T-helper 1 cell treated with Interleukin-12 subunit alpha and Interleukin-12 subunit beta and Interleukin-4 antibody, amounts not matched to agents 30 ng/mL and 1 ng/mL, for 36 hours (primary cell): ENCODE data around the gene THSD4. TPM values are rescaled to one million over a fixed set of nuclear protein-coding genes. Genes with fewer than 3 reads are reported as not detected.

ENCODE experiments used
- intact Hi-C: fragments of 100-400 bp; cut with micrococcal nuclease; formaldehyde crosslinking; loops from one replicate; pipeline ENCODE4 v1.15.1; 2024
- total RNA-seq: library from RNA; stranded (reverse); gene quantifications from 2 replicates; pipeline ENCODE4 v1.2.3, GENCODE V29; 2022

THSD4 gene
- total RNA-seq, 1 donor from 2014 or later: not detected

DNA sequence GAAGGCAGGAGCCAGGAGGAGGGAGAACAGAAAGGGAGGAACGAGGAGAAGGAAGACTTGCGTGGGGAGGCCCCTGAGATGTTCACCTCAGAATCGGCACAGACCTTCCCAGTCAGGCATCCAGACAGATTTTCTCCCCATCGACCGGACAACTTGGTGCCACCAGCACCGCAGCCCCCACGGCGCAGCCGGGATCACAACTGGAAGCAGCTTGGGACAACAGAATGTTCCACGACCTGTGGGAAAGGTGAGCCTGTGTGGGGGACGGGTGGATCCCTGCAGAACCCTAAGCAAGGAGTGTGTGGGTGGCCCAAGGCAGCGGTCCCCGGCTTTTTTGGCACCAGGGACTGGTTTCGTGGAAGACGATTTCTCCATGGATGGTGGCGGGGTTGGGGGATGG is 622.5 kb downstream of the THSD4 start:
- intact Hi-C loops: no loop called here

DNA sequence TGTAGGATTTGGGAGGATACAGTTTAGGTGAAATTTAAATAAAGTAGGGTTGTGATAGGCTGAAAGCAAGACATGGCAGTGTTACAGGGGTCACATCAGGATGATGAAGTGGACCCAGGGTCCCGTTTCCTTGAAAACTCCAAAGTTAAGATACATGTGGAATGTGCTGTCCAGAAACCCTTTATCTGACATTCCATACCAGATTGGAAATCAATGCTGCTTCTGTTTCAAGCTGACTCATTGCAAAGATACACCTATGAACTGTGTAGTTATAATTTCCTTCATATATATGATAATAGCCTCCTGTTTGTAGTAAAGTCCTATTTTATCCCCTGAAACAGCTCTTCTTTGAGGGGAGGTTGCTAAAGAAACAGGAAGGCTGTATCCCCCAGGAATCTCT is 624.1 kb downstream of the THSD4 start:
- intact Hi-C loops: no loop called here

DNA sequence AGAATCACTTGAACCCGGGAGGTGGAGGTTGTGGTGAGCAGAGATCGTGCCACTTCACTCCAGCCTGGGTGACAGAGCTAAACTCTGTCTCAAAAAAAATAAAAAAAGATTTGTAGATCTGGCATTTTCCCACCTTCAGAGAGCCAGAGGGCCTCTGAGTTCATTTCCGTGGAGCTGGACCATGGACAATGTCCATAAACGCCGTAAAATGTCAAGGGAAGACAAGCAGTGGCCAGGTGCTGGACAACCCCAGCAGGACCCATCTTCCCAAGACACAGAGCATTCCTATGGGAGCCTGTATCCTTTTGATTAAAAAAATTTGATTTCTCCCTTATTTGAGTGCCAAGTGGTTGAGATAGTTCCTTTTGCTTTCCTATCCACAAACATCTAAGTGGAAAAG is 627.7 kb downstream of the THSD4 start:
- intact Hi-C loops: no loop called here

DNA sequence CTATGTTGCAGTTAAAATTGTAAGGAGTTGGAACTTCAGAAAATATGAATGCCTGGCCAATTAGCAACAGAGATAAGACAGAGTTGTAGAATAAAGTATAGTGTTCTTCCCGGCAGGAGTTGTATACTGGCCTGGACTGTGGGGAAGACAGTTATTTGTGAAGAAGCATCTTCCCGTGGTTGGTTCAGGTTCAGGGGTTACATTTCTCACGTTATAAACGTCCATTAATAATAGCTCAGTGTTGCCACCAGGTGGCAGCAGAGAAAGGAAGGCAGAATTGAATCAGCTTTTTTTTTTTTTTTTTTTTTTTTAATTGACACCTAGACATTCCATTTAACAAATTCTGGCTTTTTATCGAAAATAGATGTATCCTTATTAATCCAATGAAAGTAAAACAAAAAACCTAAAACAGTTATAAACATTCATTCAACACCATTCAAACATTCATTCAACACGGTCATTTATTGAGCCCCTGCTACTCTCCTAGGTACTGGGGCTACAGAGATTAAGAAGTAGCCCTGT is 628.7 kb downstream of the THSD4 start:
- intact Hi-C loops: loop anchor here (1.0 kb wide), 2 partner anchors 57 to 412 kb away; no protein-coding TSS in a partner anchor

DNA sequence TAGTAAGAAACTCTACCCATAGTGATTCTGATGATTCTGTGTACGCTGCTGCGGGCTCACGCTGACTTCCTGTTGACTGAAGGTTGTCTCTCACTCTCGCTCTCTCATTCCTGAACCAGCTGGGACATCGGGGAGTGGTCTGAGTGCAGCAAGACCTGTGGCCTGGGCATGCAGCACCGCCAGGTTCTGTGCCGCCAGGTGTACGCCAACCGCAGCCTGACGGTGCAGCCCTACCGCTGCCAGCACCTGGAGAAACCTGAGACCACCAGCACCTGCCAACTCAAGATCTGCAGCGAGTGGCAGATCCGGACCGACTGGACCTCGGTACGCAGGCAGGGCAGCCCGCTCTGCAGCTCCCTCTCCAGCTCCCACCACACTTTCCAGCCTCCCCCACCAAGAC is 631.4 kb downstream of the THSD4 start:
- intact Hi-C loops: no loop called here

DNA sequence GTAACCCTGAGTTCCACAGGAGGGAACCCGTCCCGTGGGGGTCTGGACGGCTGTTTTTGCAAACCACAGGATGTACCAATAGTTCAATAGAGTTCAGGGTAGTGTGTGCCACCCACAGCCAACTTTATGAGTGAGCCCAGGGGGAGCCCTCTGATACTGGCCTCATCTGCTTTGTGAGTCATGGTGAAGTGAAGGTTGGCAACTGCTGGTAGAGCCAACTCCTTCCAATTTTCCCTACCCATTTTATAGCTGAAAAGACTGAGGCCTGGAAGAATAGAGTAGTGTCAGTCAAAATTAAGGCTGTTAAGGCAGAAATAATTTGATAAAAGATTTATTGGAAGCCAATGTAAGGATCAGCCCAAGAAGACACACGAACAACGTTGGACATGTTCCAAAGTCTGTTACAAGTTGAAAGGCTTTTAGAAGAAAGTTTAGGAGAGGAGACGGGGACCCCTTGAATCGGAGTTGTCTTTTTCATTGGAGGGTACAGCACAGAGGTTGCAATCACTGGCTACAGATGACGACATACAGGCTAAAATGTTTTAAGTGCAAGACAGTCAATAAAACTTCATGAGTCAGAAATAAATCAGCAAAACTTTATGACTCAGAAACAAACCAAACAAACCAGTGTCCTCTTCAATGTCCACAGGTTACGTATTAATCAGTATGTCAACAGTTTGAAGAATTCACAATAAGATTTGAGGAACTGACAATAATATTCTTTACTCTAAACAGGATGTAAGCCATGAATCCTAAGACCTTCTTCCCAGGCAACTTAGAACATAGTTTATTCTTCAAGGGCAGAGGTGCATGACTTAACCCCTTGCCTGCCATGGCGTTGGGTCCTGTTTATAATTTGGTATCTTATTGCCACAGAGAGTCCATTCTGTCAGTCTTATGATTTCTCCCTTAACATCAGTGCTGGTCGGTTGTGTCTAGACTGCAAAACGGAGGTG is 632.1 kb downstream of the THSD4 start:
- intact Hi-C loops: no loop called here

DNA sequence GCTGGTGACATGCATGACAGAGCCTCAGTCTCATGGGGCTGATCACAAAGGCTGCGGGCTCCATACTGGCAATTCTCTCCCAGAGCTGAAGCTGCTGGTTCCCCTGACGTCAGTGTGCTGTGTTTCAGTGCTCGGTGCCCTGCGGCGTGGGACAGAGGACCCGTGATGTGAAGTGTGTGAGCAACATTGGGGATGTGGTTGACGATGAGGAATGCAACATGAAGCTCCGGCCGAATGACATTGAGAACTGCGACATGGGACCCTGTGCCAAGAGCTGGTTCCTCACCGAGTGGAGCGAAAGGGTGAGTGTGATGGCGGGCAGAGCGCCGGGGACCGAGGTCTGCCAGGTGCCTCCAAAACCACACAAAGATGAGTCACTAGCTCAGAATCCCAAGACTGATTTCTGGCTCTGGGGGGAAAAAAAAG is 633.0 kb downstream of the THSD4 start:
- intact Hi-C loops: no loop called here

DNA sequence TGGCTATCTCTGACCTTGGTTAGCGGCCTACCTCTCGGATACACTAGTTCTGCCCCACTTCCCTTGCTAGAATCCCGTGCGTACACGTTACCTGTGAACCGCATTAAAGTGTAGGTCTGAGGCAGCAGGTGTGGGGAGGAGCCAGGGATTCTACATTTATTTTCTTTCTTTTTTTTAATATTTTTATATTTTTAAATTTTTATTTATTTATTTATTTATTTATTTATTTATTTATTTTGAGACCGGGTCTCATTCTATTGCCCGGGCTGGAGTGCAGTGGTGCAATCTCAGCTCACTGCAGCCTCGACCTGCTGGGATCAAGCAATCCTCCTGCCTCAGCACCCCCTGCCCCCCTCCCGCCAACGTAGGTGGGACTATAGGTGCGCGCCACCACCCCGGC is 634.2 kb downstream of the THSD4 start:
- intact Hi-C loops: no loop called here

DNA sequence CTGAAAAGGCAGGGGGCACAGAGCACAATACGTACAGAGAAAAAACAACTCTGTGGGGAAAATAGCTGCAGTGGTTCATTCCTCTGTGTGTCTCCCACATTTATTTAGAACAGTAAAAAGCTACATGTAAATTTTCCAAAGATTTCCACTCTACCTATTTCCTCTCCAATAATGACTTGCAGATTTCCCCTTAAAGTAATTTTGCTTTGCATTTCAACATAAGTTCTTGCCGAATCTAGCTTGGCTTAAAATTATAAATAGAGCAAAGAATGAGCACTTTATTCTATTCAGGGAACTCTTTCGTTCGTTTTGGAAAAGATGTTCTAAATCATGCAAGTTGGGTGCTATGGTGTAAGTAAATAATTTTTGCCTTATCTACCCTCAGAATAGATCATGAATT is 636.9 kb downstream of the THSD4 start:
- intact Hi-C loops: no loop called here

DNA sequence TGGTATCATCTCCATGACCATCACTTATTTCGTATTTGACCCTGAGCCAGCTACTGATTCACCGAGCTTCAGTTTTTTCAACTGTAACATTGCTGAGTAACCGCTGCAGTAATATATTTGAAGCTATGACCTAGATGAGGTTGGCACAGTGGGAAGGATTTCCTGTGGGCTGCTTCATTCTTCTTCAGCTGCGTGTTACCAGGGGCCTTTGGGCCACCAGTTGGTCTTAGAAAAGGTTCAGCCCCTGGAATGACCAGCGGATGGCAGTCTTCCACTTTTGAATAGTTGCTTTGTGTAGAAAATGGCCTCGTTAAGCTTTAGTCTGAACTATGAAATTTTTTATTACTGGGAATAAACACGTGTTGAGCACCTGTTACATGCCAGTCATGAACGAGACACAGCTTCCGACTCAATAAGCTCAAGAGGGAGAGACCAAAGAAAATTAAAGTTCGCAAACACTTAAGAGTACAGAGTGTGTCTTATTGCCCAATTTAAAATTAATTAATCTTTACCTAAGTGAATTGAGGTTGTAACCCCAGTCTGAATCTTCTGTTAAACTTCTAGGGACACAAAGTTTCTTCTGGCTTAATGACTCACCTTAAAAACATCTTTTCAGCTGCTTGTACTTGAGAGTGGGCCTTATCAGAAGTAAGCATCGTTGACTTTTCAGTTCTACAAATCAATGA is 637.5 kb downstream of the THSD4 start:
- intact Hi-C loops: no loop called here

DNA sequence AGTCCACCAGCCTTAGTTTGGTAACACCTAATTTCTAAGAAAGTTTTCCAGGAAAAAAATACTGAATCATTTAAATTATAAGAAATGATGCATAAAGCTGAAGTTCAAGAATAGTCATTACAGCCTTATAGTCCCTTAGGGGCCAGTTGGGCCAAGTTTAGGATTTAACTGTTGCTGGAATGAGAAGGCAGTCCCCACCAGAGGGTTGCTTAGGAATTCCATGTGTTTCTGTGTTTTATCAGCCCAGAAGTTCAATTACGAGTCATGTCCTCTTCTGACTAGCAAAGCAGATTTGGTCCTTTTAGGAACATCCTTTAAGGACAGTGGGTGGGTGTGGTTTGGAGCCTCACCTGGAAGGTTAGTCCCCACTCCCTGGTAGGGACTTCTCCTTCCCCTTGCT is 638.1 kb downstream of the THSD4 start:
- intact Hi-C loops: no loop called here

DNA sequence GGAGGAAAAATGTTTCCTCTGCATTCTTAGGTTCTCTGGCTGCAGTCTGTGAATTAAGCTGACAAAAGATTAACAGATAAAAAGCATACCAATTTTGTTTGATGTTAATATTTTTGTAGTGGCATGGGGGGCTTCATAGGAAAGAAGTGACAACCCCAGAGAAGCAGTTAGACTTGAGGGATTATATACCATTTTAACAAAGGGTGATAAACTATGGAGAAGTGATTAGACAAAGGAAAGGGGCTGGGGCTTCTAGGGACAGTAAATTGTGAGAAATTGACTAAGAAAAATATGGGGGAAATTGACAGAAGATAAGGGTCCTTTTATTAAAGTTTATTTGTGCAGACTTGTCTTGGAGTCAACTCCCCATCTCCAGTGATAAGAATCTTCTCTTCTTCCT is 639.4 kb downstream of the THSD4 start:
- intact Hi-C loops: no loop called here

DNA sequence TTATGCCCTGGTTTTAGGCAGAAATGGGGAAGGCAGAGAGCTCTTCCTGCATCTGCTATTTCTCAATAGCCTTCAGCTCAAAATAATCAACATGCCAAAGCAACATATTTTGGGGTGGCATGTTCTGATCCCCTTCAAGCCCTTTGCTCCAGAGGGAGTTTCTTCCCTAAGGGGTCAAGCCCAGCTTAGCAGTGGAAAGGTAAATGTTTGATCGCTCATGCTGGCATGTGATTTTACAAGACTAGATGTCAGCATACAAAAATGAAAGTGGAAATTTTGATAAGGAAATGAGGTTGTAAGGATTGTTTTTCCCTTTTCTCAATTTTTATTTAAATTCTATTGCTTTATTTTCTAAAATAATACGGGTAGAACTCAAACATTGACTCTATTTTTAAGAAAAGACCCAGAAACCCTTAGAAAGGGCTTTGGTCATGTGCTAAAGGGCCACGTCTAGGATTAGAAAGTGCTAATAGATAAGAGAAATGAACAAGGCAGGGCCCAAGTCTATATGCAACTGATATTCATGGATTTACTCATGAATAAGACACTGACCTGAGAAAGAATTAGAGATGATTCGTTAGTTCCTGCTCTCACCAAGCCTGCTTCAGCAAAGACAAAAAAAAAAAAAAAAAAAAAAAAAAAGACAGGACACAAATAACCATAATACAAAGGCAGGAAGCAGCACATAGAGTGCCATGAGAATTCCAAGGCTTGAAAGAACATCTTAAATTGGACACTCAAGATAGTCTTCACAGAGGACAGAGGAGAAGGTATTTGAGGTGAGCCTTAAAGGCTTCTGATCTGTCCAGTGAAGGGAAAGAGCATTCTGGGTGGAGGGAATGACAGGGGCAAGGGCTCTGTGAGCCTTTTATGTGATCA is 640.1 kb downstream of the THSD4 start:
- intact Hi-C loops: no loop called here

DNA sequence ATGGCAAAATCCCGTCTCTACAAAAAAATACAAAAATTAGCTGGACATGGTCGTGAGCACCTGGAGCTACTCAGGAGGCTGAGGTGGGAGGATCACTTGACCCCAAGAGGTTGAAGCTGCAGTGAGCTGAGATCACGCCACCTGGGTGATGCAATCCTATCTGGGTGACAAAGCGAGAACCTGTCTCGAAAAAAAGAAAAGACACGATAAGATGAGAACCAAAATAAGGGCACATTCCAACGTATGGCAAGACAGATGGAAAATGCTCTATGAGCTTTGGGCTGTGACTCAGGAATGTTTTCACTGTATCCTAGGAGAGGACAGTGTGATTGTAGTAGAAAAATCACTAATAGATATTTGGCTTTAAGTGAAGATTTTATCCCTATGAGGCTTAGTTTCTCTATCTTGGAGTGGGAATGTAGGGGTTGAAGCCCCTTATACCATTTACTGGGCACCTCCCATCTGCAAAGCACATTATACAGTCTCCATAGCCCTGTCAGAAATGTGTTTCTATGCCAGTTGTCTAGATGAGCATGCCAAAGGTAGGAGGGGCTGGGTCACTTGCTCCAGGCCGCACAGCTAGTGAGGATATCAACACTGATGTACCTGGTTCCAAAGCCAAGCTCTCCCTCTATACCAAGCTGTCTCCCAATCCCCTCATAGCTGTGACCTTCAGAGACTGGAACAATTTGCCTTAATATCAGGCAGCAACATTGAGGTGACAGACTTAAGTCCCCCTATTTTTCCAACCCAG is 641.5 kb downstream of the THSD4 start:
- intact Hi-C loops: no loop called here

DNA sequence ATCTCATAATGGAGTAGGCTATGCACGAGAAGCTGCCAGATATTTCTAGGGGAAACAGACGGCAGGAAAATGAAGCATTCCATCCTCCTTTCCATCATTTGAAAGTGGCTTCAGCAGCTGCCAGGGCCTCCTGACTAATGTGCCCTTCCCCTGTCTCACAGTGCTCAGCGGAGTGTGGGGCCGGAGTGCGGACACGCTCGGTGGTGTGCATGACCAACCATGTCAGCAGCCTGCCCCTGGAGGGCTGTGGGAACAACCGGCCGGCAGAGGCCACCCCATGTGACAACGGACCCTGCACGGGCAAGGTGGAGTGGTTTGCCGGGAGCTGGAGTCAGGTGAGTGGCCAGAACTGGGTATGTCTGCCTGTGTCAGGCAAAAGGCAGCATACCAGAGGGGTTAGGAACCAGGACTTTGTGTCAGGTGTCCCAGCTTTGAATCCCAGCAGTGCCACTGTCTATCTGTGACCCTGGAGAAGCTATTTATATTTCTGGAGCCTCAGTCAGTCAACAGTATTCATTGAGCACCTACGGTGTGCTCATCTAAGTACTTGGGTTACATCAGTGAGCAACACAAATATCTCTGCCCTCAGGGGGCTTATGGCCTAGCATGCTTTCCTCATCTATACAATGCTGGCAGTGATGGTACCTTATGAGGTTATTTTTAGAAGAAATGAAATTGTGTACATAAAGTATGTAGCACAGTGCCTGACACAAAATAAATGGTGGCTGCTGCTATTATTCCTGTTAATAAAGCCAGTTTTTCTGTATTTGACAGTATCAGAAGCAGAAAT is 642.7 kb downstream of the THSD4 start:
- intact Hi-C loops: no loop called here

DNA sequence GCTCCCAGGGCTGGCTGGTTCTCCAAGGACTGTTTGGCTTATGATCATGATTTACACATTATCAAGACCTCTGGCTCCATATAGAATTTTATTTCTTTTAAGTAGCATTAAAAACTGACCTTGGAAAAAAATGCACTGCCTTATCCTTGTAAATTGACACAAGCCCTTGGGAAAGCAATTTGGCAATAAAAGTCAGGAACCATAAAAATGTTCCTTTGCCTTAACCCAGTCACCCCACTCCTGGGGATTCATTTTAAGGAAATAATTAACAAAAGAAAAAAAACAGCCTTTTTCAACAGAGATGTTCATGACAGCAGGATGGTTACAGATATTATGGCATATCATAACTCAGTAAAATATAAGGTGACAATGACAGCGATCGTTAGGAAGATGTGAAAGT is 643.4 kb downstream of the THSD4 start:
- intact Hi-C loops: no loop called here

DNA sequence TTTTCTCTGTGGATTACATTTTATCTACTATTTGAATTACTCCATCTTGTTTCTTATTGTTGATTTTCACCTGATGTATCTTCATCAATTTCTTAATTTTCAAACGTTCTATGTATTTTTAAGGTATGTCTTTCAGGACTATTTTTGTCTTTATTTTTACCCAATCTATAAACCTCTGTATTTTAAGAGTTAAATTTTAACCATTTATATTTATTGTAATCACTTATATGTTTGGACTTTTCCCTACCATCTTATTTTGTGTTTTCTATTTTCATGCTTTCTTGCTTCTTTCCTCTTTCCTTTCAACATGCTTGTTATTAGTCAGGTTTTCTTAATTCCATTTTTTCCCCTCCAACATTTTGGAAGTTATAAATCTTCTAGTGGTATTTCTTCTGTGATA is 645.6 kb downstream of the THSD4 start:
- intact Hi-C loops: no loop called here

DNA sequence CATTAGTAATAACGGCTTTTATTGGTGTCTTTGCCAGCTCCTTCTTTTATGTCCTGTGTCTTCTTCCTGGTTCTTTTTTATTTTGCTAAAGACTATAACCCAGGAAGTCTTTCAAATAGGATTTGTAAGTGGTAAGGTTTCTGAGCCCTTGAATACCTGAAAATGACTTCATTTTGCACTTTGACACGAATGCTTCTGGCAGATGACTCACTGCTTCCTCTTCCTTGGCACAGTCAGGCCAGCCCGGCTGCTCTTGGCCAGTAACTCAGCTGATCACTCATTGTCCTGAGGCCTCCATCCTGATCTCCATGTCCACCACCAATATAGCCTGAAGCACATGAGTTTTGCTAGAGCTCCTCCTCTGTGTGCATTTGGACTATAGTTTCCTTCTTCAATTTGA is 646.4 kb downstream of the THSD4 start:
- intact Hi-C loops: no loop called here

DNA sequence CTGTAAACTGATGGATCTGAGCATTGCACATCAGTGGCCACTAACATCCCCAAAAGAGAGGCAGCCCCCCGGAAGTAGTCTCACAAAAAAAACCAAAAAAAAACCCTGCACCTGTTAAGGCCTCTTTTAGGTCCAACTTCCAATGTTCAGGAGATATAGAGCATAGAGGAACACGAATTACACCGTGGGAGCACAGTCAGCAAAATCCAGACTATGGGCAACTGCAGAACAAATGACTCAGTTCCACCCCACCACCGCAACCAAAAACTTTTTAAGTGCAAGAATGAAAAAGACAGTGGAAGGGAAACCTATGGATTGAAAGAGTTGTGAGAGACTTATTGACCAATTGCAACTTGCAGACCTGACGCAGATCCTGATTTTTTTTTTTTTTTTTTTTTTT is 652.9 kb downstream of the THSD4 start:
- intact Hi-C loops: no loop called here
